GM12891 (cell line): Measurements from ENCODE around the gene DHRS9.

Source experiments
- POLR2A ChIP-seq: IDR thresholded peaks from 2 replicates; pipeline ENCODE4 v1.6.1; 2011; ENCODE audit warnings: low read depth, low read length, control low read depth
- POLR2AphosphoS5 ChIP-seq: IDR thresholded peaks from 2 replicates; pipeline ENCODE4 v1.6.1; 2011; ENCODE audit warnings: low read depth, low read length, control low read depth
- TAF1 ChIP-seq: IDR thresholded peaks from 2 replicates; pipeline ENCODE4 v1.6.1; 2011; ENCODE audit warnings: low read depth, low read length, control low read depth

GRCh38 chr2:169082995-169083394, 13.6 kb downstream of the DHRS9 start:
- no peak for TF ChIP-seq TAF1
- TF ChIP-seq POLR2A: no peak
- TF ChIP-seq POLR2AphosphoS5: no peak
